Activated CD8-positive, alpha-beta memory T cell treated with anti-CD3 and anti-CD28 coated beads for 36 hours (primary cell): ENCODE results near the gene MYBL2. TPM values are rescaled to one million over a fixed set of nuclear protein-coding genes. Genes with fewer than 3 reads are reported as not detected.
"Not testable (repeated sequence)": the region's sequence is repeated elsewhere in the genome, so short reads cannot be mapped to it uniquely, and the experiment has no call there.

ENCODE experiments used
- CTCF ChIA-PET: fragments of 350-600 bp; sonication (Branson Sonifier 250); formaldehyde crosslinking; loops from one replicate; lab custom pipeline; 2021; ENCODE audit warnings: antibody characterized with exemption; lab: Charles Lee
- POLR2A ChIA-PET: fragments of 350-600 bp; sonication (Branson Sonifier 250); formaldehyde crosslinking; loops from one replicate; lab custom pipeline; 2021; ENCODE audit warnings: antibody characterized with exemption; lab: Charles Lee
- total RNA-seq, 2 experiments: library from RNA; stranded (reverse); gene quantifications; one replicate each; pipeline ENCODE4 v1.2.3, GENCODE V29; 2021

MYBL2 gene
- 10 to 100 TPM; 91.7 to 92.0 TPM for total RNA-seq

DNA sequence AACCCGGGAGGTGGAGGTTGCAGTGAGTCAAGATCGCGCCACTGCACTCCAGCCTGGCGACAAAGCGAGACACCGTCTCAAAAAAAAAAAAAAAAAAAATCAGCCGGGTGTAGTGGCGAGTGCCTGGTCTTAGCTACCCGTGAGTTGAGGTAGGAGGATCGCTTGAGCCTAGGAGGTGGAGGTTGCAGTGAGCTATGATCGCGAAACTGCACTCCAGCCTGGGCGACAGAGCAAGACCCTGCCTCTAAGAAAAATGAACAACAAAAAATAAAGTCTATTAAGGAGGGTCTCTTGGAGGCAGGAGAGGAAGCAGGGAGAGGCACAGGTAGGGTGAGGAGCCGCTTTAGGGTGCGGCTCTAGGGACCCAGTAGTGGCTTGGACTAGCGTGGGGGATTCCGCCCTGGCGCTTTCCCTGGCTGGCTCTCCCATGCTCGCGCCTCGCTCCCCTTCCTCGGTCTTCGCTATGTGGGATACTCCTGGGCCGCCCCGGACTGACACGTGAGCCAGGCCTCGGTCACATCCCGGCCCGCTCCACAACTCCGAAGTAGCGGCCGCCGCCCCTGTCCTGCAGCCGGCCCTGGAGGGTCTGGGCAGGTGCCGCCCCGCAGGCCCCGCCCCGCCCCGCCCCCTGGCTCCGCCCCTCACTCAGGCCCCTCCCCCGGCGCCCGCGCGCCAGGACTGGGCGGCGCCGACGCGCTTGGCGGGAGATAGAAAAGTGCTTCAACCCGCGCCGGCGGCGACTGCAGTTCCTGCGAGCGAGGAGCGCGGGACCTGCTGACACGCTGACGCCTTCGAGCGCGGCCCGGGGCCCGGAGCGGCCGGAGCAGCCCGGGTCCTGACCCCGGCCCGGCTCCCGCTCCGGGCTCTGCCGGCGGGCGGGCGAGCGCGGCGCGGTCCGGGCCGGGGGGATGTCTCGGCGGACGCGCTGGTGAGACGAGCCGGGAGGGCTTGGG is at the start of gene MYBL2:
MYBL2 (plus strand) TSS at position 739 of the 953 bp plus-strand sequence; CDS start at position 909, 170 bp downstream.
- CTCF ChIA-PET, result no interaction called here

GRCh38 chr20:43631598-43631997 is 35.3 kb upstream of the MYBL2 start:
- POLR2A ChIA-PET, result no interaction called here
- CTCF ChIA-PET, result interaction anchor here (0.7 kb wide), 1 partner anchor 89 kb away, joined by 3 read pairs; no protein-coding TSS in a partner anchor

More for the DNA sequence above, at the start of gene MYBL2:
- POLR2A ChIA-PET, result interaction anchor here (0.7 kb wide), 1 partner anchor 174 kb away, joined by 7 read pairs; no protein-coding TSS in a partner anchor

DNA sequence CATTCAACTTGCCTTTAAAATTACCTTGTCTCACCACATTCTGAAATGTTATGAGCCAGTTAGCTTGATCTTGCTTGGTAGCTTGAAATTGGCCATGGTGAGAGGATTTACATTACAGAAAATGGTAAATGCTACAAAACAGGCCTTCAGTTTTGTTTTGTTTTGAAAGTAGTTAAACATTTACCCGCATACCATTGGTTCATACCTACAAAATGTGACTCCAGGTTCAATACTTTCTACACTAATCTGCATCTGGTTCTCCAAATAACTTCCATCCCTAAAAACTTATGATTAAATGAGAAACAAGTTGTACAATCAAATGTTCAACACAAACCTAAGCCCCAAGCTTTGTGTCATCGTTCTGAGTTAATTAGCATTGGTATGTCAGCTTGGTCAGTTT is 30.5 kb upstream of the MYBL2 start:
- CTCF ChIA-PET, result no interaction called here
- POLR2A ChIA-PET, result no interaction called here

DNA sequence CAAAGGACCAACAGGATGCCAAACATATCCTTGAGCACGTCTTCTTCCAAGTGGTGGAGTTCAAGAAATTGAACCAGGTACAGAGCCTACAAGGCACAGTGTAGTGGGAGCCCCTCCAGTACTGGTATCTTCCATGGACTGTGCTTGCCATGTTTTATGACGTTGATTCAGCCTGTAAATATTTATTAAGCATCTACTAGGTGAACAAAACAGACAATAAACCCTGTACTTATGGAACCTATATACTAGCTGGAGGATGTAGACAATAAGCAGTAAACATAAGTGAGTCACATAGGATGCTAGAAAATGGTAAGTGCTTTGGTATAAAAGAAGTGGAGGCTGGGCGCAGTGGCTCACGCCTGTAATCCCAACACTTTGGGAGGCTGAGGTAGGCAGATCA is 24.4 kb upstream of the MYBL2 start:
- ChIA-PET POLR2A (no interaction called here), CTCF (no interaction called here)

- CTCF ChIA-PET, result no interaction called here
- POLR2A ChIA-PET, result no interaction called here
Observed at GRCh38 chr20:43650997-43651525, 15.9 kb upstream of the MYBL2 start.

GRCh38 chr20:43651650-43652184 is 15.2 kb upstream of the MYBL2 start:
- POLR2A ChIA-PET, CTCF ChIA-PET: not testable (repeated sequence)

- CTCF ChIA-PET, result interaction anchor here (0.6 kb wide), 1 partner anchor 59 kb away, joined by 6 read pairs; no protein-coding TSS in a partner anchor
- POLR2A ChIA-PET, result no interaction called here
Observed at GRCh38 chr20:43653966-43654365, 12.9 kb upstream of the MYBL2 start.

GRCh38 chr20:43655176-43655575 is 11.7 kb upstream of the MYBL2 start:
- CTCF ChIA-PET, result interaction anchor here (0.6 to 0.7 kb wide), 2 partner anchors 279 to 500 kb away, joined by 3 to 5 read pairs; no protein-coding TSS in a partner anchor
- POLR2A ChIA-PET, result not testable (repeated sequence)

- ChIA-PET CTCF (no interaction called here), POLR2A (no interaction called here)
Observed at GRCh38 chr20:43655937-43656336, 11.0 kb upstream of the MYBL2 start.

DNA sequence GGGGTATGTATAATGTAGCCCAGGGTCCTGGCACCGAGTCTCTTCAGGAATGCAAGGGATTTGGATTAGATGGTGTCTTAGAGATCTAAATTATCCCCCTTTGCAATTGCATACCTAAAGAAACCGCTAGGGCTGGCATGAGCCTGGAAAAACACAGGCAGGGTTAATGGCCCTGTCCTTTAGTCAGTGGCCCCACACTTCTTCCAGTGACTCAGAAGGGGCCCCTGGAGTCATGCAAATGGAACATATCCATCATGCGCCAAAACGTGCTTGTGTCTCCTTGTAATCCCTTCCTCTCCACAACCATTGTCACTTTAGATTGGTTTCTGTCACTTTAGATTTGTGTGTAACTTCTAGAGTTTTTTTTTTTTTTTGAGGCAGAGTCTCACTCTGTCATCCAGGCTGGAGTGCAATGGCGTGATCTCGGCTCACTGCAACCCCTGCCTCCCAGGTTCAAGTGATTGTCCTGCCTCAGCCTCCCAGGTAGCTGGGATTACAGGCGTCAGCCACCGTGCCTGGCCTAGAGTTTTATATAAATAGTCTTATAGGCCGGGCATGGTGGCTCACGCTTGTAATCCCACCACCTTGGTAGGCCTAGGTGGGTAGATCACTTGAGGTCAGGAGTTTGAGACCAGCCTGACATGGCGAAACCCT is 8.7 kb upstream of the MYBL2 start:
- ChIA-PET POLR2A (no interaction called here), CTCF (no interaction called here)

DNA sequence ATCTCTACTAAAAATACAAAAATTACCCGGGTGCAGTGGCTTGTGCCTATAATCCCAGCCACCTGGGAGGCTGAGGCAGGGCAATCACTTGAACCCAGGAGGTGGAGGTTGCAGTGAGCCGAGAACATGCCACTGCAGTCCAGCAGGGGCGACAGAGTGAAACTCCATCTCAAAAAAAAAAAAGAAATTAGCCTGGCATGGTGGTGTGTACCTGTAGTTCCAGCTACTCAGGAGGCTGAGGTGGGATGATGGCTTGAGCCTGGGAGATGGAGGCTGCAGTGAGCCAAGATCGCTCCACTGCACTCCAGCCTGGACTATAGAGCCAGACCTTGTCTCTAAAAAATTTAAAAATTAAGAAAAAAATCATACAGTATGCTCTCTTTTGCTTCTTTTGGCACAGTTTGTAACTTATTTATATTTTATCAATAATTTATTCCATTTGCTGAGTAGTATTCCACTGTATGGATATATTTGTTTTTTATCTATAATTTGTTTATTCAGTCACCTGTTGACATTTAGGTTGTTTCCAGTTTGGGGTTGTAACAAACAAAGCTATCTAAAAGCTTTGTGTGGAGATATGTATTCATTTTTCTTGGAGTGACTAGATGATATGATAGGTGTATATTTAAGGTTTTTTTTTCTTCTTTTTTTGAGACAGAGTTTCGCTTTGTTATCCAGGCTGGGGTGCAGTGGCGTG is 8.0 kb upstream of the MYBL2 start:
- ChIA-PET POLR2A (no interaction called here), CTCF (no interaction called here)

GRCh38 chr20:43662943-43663655 is 3.8 kb upstream of the MYBL2 start:
- ChIA-PET POLR2A (no interaction called here), CTCF (no interaction called here)

DNA sequence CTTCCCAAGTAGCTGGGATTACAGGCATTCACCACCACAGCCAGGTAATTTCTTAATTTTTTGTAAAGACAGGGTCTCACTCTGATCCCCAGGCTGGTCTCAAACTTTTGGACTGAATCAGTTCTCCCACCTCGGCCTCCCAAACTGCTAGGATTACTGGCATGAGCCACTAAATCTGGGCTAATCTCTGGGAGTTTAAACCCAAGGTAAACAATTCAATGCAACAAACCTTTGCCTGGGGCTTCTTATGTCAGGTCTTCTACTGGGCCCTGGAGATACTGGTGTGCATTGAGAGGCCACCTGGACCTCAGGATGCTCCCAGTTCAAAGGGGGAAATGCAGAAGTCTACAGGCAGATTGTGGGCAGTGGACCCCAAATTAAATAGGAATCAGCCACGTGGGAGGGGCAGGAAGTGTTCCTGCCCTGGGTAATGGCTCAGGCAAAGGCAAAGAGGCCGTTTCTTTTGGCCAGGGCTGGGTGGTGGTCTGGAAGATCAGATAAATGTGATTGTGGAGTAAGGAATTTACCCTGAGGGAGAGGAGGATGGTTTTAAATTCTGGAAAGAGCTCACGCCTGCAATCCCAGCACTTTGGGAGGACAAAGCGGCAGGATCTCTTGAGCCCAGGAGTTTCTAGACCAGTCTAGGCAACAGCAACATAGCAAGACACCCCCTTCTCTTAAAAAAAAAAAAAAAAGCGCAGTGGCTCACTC is 1.3 kb upstream of the MYBL2 start:
- POLR2A ChIA-PET, result interaction anchor here (0.7 kb wide), 2 partner anchors 175 to 383 kb away, joined by 7 to 8 read pairs; no protein-coding TSS in a partner anchor
- CTCF ChIA-PET, result interaction anchor here (0.6 to 0.7 kb wide), 3 partner anchors 13 to 772 kb away, joined by 3 to 4 read pairs (median 3); no protein-coding TSS in a partner anchor

DNA sequence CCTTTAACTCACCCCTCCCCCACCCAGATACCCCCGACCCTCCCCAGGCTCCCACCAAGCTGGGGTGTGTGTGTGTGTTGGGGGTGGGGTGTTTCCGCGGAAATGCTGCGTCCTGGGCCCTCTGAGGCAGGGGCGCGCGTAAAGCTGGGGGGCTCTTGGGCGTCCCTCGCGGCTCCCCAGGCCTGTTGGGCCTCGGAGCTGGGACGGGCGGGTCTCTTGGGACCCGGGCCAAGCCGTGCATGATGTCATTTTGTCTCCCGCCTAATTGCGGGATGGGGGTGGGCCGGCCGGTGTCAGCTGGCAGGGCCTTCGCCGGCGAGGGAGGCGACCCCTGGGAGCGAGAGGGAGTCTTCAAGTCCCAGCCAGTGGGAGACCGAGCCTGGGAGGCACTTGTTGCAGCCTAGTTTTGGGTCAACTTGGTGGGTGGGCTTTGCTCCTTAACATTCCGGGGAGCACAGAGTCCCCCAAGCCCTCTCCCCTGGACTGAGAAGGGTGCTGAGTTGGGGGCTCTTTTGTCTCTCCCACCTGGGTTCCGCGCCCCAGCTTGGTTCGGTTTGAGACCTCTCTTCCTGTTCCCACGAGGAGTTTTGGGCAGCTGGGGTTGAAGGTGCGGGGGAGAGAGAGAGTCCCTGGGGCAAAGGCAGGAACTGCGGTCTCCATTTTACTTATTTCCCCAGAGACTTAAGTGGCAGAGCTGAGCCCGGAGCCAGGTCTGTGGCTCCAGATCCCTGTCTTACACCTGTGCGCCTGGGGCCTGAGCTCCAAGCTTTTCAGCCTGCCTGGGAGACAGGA is 623 bp downstream of the MYBL2 start:
- CTCF ChIA-PET, result interaction anchor here (0.5 to 0.6 kb wide), 2 partner anchors 31 to 72 kb away, joined by 3 read pairs; no protein-coding TSS in a partner anchor

GRCh38 chr20:43669332-43669731 is 2.4 kb downstream of the MYBL2 start:
- ChIA-PET CTCF (no interaction called here), POLR2A (interaction anchor here (0.7 kb wide), 1 partner anchor 420 kb away, joined by 3 read pairs; no protein-coding TSS in a partner anchor)

More for the DNA sequence above, 623 bp downstream of the MYBL2 start:
- POLR2A ChIA-PET, result interaction anchor here (0.7 kb wide), 1 partner anchor 71 kb away, joined by 4 read pairs; no protein-coding TSS in a partner anchor

DNA sequence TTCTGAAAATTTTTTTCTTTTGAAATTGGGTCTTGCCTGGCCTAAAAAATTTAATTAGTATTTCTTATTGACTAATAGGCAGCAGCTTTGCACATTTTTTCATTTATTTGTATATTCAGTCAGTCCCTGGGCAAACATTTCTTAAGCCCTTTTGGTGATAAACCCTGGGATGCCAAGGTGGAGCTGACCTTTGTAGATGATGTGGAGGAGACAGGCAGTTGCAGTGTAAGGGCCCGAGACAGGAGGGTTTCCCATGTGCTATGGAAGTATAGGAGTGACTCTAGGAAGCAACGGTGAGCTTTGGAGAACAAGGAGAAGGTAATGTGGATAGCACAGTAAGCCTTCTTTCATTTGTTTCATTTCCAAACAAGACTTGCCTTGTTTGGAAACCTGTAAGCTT is 3.5 kb downstream of the MYBL2 start:
- ChIA-PET CTCF (no interaction called here), POLR2A (interaction anchor here (0.7 kb wide), 1 partner anchor 55 kb away, joined by 3 read pairs; no protein-coding TSS in a partner anchor)

DNA sequence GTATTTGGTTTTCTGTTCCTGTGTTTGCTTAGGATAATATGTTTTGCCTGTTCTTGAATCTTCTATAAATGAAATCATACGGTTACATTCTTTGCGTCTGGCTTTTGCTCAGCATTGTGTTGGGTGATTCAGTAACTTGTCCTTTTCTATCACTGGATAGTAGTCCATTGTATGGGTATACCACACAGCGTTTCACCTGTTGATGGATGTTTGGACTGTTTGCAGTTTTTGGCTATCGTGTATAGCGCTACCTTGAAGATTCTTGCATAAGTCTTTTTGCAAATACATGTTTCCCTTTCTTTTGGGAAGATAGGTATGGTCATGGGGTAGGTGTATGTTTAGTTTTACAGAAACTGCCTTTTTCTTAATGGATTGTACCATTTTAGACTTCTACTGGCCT is 9.5 kb downstream of the MYBL2 start:
- ChIA-PET POLR2A (no interaction called here), CTCF (no interaction called here)
